CD4-positive, alpha-beta T cell treated with Interleukin-15 for 4 hours (primary cell): ENCODE results near the gene CRYGS.
"Not testable (repeated sequence)": the region's sequence is repeated elsewhere in the genome, so short reads cannot be mapped to it uniquely, and the experiment has no call there.

Source experiments
- DNase-seq: peaks from one replicate; pipeline ENCODE4 v3.0.0-alpha.2; 2020; ENCODE audit warnings: low spot score

CRYGS gene

GRCh38 chr3:186519021-186519658, 25.0 kb downstream of the CRYGS start:
- DNase-seq, result peak; percentile 79

GRCh38 chr3:186517218-186517617, 27.0 kb downstream of the CRYGS start:
- DNase-seq, result no peak

GRCh38 chr3:186516646-186517045, 27.5 kb downstream of the CRYGS start:
- DNase-seq, result no peak

- peak; percentile 44 for DNase-seq
Measured at GRCh38 chr3:186515125-186515524, 29.1 kb downstream of the CRYGS start.

GRCh38 chr3:186514296-186515002, 29.7 kb downstream of the CRYGS start:
- no peak for DNase-seq

GRCh38 chr3:186513386-186513785, 30.8 kb downstream of the CRYGS start:
- DNase-seq, result no peak

- DNase-seq, result no peak
Measured at GRCh38 chr3:186512570-186513302, 31.4 kb downstream of the CRYGS start.

GRCh38 chr3:186511702-186512101, 32.5 kb downstream of the CRYGS start:
- DNase-seq, result no peak

- DNase-seq, result no peak
Measured at GRCh38 chr3:186511245-186511644, 32.9 kb downstream of the CRYGS start.

- no peak for DNase-seq
Measured at GRCh38 chr3:186510374-186511079, 33.7 kb downstream of the CRYGS start.

GRCh38 chr3:186509423-186509822, 34.8 kb downstream of the CRYGS start:
- no peak for DNase-seq

- no peak for DNase-seq
Measured at GRCh38 chr3:186506857-186507256, 37.3 kb downstream of the CRYGS start.

GRCh38 chr3:186506191-186506739, 37.9 kb downstream of the CRYGS start:
- DNase-seq, result no peak

GRCh38 chr3:186502966-186503712, 41.0 kb downstream of the CRYGS start:
- no peak for DNase-seq

GRCh38 chr3:186502138-186502948, 41.8 kb downstream of the CRYGS start:
- no peak for DNase-seq

GRCh38 chr3:186499949-186500348, 44.2 kb downstream of the CRYGS start:
- DNase-seq, result not testable (repeated sequence)

- not testable (repeated sequence) for DNase-seq
Measured at GRCh38 chr3:186498022-186498421, 46.2 kb downstream of the CRYGS start.

GRCh38 chr3:186497608-186498007, 46.6 kb downstream of the CRYGS start:
- no peak for DNase-seq

- DNase-seq, result no peak
Measured at GRCh38 chr3:186496635-186497034, 47.5 kb downstream of the CRYGS start.

GRCh38 chr3:186496016-186496415, 48.2 kb downstream of the CRYGS start:
- DNase-seq, result no peak
